CD4-positive, alpha-beta T cell (primary cell): ENCODE data around the gene TMED9. TPM values are rescaled to one million over a fixed set of nuclear protein-coding genes. Genes with fewer than 3 reads are reported as not detected.

Experiments used
- ATAC-seq: fragments of 200-7000 bp; cut with Tn5 transposase; one replicate; pipeline ENCODE4 v1.10.0; 2022; ENCODE audit warnings: mild to moderate bottlenecking; ENCODE audit not compliant: poor library complexity
- CTCF ChIA-PET: fragments of 350-600 bp; sonication (Branson Sonifier 250); formaldehyde crosslinking; loops from one replicate; lab custom pipeline; 2021; ENCODE audit warnings: antibody characterized with exemption, inconsistent platforms; lab: Charles Lee
- POLR2A ChIA-PET: fragments of 350-600 bp; sonication (Branson Sonifier 250); formaldehyde crosslinking; loops from one replicate; lab custom pipeline; 2021; ENCODE audit warnings: antibody characterized with exemption, inconsistent platforms; lab: Charles Lee
- DNase-seq, 14 experiments: peaks; one replicate each; pipeline ENCODE4 v3.0.0-alpha.2; 2013 to 2020; ENCODE audit warnings: mixed read lengths in 2 of 14
- H3K27ac ChIP-seq, 2 donors: one replicate each; pipeline versions ENCODE4 v1.5.1 to v1.7.0; 2013; ENCODE audit warnings: low read length in 2 of 2, low read depth in 1 of 2, mild to moderate bottlenecking in 1 of 2
- H3K27me3 ChIP-seq, 2 experiments: 1 replicate in 1 of 2; 2 replicates in 1 of 2; pipeline versions ENCODE4 v1.6.1 to v1.7.0; 2013; ENCODE audit warnings: low read length in 2 of 2, control low read depth in 1 of 2, mild to moderate bottlenecking in 1 of 2, moderate library complexity in 1 of 2; ENCODE audit not compliant: insufficient read depth in 2 of 2, control insufficient read depth in 1 of 2
- H3K36me3 ChIP-seq: one replicate; pipeline ENCODE4 v1.6.1; 2013; ENCODE audit warnings: low read length, control low read depth; ENCODE audit not compliant: insufficient read depth
- H3K4me1 ChIP-seq: one replicate; pipeline ENCODE4 v1.6.1; 2013; ENCODE audit warnings: low read length, control low read depth; ENCODE audit not compliant: insufficient read depth
- H3K4me3 ChIP-seq: one replicate; pipeline ENCODE4 v1.5.1; 2013; ENCODE audit warnings: mild to moderate bottlenecking, low read length, moderate library complexity
- H3K9me3 ChIP-seq, 2 experiments: 1 replicate in 1 of 2; 2 replicates in 1 of 2; pipeline versions ENCODE4 v1.6.1 to v1.7.0; 2013; ENCODE audit warnings: low read length in 2 of 2, mild to moderate bottlenecking in 2 of 2, control low read depth in 1 of 2, moderate library complexity in 1 of 2; ENCODE audit not compliant: control insufficient read depth in 1 of 2, insufficient read depth in 1 of 2
- H3K27ac Mint-ChIP-seq: one replicate; pipeline ENCODE4 v1.8.0; 2020; ENCODE audit warnings: mixed read lengths
- H3K27me3 Mint-ChIP-seq: one replicate; pipeline ENCODE4 v1.8.0; 2021; ENCODE audit warnings: mixed read lengths
- H3K36me3 Mint-ChIP-seq: one replicate; pipeline ENCODE4 v1.8.0; 2021; ENCODE audit warnings: low read depth, mixed read lengths
- H3K4me1 Mint-ChIP-seq: one replicate; pipeline ENCODE4 v1.8.0; 2021; ENCODE audit warnings: low read depth, mixed read lengths
- H3K4me3 Mint-ChIP-seq: one replicate; pipeline ENCODE4 v1.8.0; 2020; ENCODE audit warnings: mild to moderate bottlenecking, mixed read lengths
- H3K9me3 Mint-ChIP-seq: one replicate; pipeline ENCODE4 v1.8.0; 2020; ENCODE audit warnings: mixed read lengths
- intact Hi-C, 2 experiments: fragments of 100-400 bp; cut with DNase I in 1 of 2; cut with micrococcal nuclease in 1 of 2; formaldehyde crosslinking; loops; one replicate each; pipeline versions ENCODE4 v1.15.1 to v1.9.0; 2023 to 2025; cut with DNase I, micrococcal nuclease
- total RNA-seq, 174 experiments: library from RNA in 2 of 174; stranded (reverse) in 2 of 174; gene quantifications; one replicate each; pipeline ENCODE4 v1.2.3 and lab custom pipeline; 2021 to 2026
- TF ChIP-seq, protein P1 (sequence below): fragments of 200-600 bp; IDR thresholded peaks from one replicate; pipeline ENCODE4 v1.8.0; 2022; ENCODE audit warnings: antibody characterized with exemption, mild to moderate bottlenecking

The TMED9 gene
- total RNA-seq, 2 experiments from 2014 or later = 42.7 to 47.8 TPM

DNA sequence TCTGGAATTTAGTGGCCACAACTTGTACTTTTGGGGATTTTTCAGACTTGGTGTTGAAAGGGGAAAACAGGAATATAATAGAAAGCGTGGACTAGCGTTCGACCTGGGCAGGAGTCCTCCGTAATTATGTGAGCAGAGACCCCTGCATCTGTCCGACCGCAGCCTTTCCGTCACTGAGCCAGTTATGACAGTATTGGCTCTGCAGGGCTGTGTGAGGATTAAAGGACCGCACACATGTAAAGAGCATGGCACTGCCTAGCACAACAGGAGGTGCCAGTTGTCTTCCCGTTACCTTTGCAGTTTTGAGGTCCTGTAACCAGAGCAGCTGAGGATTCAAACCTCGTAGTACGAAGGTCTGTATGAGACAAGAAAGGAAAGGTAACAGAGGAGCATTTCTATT lies 9.1 kb downstream of the TMED9 start:
- Mint-ChIP-seq H3K27me3 (no peaks in the 10 kb centered on the region), H3K36me3 (peaks cover 28% of the 10 kb centered on the region), H3K4me1 (peaks cover 34% of the 10 kb centered on the region), H3K27ac (peak overlapping the region; percentile 85), H3K4me3 (peak overlapping the region; percentile 97), H3K9me3 (no peaks in the 10 kb centered on the region)
- Histone ChIP-seq H3K36me3 (peaks cover 12% of the 10 kb centered on the region), H3K27ac (no peak overlapping the region), H3K4me3 (no peak overlapping the region), H3K9me3 (no peaks in the 10 kb centered on the region), H3K4me1 (peaks cover 24% of the 10 kb centered on the region), H3K27me3 (no peaks in the 10 kb centered on the region)
- DNase-seq (no peak), ATAC-seq (no peak)
- intact Hi-C loops = loop anchor here in 1 of 2 experiments (2.0 to 5.0 kb wide), 2 partner anchors 46 to 551 kb away; partner anchors contain the start of genes FAM193B and NHP2
- POLR2A ChIA-PET = interaction anchor here (0.9 kb wide), 1 partner anchor 9 kb away, joined by 3 read pairs; the partner anchor contains the start of gene TMED9
- CTCF ChIA-PET = no interaction called here
- TF ChIP-seq, protein P1, sequence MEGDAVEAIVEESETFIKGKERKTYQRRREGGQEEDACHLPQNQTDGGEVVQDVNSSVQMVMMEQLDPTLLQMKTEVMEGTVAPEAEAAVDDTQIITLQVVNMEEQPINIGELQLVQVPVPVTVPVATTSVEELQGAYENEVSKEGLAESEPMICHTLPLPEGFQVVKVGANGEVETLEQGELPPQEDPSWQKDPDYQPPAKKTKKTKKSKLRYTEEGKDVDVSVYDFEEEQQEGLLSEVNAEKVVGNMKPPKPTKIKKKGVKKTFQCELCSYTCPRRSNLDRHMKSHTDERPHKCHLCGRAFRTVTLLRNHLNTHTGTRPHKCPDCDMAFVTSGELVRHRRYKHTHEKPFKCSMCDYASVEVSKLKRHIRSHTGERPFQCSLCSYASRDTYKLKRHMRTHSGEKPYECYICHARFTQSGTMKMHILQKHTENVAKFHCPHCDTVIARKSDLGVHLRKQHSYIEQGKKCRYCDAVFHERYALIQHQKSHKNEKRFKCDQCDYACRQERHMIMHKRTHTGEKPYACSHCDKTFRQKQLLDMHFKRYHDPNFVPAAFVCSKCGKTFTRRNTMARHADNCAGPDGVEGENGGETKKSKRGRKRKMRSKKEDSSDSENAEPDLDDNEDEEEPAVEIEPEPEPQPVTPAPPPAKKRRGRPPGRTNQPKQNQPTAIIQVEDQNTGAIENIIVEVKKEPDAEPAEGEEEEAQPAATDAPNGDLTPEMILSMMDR = no peak

GRCh38 chr5:177601577-177602457 lies 9.8 kb downstream of the TMED9 start:
- no peak overlapping the region for H3K27ac ChIP-seq
- DNase-seq (peak in 1 of 14 experiments; percentile 21), ATAC-seq (no peak)
- H3K27me3 ChIP-seq = no peaks in the 10 kb centered on the region
- CTCF ChIA-PET = interaction anchor here (0.5 kb wide), 1 partner anchor 595 kb away, joined by 4 read pairs; the partner anchor contains the start of gene UIMC1
- H3K4me1 Mint-ChIP-seq = peaks cover 41% of the 10 kb centered on the region
- intact Hi-C loops = loop anchor here in 1 of 2 experiments (2.0 to 5.0 kb wide), 2 partner anchors 47 to 550 kb away; partner anchors contain the start of genes FAM193B and NHP2
- H3K9me3 ChIP-seq = no peaks in the 10 kb centered on the region
- peaks cover 5% of the 10 kb centered on the region for H3K36me3 ChIP-seq
- H3K4me1 ChIP-seq = peaks cover 25% of the 10 kb centered on the region
- POLR2A ChIA-PET = interaction anchor here (0.9 kb wide), 1 partner anchor 10 kb away, joined by 3 read pairs; the partner anchor contains the start of gene TMED9
- peak overlapping the region; percentile 97 for H3K4me3 Mint-ChIP-seq
- H3K36me3 Mint-ChIP-seq = peaks cover 31% of the 10 kb centered on the region
- no peak overlapping the region for H3K27ac Mint-ChIP-seq
- TF ChIP-seq, protein P1 = no peak
- no peak overlapping the region for H3K4me3 ChIP-seq
- H3K27me3 Mint-ChIP-seq = no peaks in the 10 kb centered on the region
- H3K9me3 Mint-ChIP-seq = no peaks in the 10 kb centered on the region

- H3K9me3 ChIP-seq = no peaks in the 10 kb centered on the region
- peaks cover 33% of the 10 kb centered on the region for H3K36me3 Mint-ChIP-seq
- H3K4me3 Mint-ChIP-seq = no peak overlapping the region
- H3K4me1 Mint-ChIP-seq = peaks cover 47% of the 10 kb centered on the region
- intact Hi-C loops = loop anchor here in 1 of 2 experiments (5.0 kb wide), 1 partner anchor 550 kb away; the partner anchor contains the start of gene NHP2
- ChIA-PET CTCF (no interaction called here), POLR2A (no interaction called here)
- ATAC-seq = no peak
- DNase-seq = no peak
- H3K9me3 Mint-ChIP-seq = no peaks in the 10 kb centered on the region
- no peaks in the 10 kb centered on the region for H3K27me3 Mint-ChIP-seq
- peaks cover 5% of the 10 kb centered on the region for H3K36me3 ChIP-seq
- H3K27ac Mint-ChIP-seq = no peak overlapping the region
- no peaks in the 10 kb centered on the region for H3K27me3 ChIP-seq
- TF ChIP-seq, protein P1 = no peak
- no peak overlapping the region for H3K27ac ChIP-seq
- peaks cover 31% of the 10 kb centered on the region for H3K4me1 ChIP-seq
- H3K4me3 ChIP-seq = no peak overlapping the region
Observed at GRCh38 chr5:177602458-177602830, 10.4 kb downstream of the TMED9 start.
